HG03457 (cell line): Measurements from ENCODE around the gene HSH2D.
"Not testable (repeated sequence)": the region's sequence is repeated elsewhere in the genome, so short reads cannot be mapped to it uniquely, and the experiment has no call there.

Experiments
- ATAC-seq: cut with Tn5 transposase; IDR thresholded peaks from one replicate; pipeline ENCODE4 v1.9.1; 2021; ENCODE audit warnings: moderate number of reproducible peaks; ENCODE audit not compliant: unreplicated experiment

The HSH2D gene

DNA sequence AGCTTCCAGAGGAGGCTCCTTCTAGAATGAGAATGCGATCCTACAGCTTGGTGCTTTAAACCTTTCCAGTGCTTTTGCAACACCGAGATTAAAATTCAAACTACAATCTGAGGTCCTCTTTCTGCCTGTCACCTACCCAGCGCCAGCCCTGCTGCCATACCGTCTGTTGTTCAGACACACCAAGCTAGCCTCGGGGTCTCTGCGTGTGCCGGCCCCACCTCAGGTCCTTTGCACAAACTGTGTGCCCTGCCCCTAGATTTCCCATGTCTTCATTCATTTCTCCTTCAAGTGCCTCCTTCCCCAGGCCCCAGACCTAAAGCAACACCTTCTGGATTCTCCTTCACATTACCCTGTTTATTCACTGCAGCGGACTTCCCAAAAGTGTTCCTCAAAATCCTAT, 11.1 kb downstream of the HSH2D start:
- no peak for ATAC-seq

GRCh38 chr19:16155128-16155527, 11.6 kb downstream of the HSH2D start:
- no peak for ATAC-seq

DNA sequence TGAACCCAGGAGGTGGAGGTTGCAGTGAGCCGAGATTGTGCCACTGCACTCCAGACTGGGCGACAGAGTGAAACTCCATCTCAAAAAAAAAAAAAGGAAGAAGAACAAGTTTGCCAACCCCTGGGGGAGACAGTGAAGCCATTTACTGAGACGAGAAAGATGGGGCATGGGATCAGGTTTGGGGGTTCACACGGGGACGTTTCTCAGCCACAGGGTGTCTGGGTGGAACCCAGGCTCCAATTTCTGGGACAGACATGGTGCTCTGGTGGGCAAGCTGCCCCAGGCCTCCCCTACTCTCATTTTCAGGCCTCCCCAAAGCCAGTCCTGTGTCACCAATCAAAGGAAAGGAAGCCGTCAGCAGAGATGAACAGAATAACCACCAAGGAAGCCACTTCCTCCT, 13.4 kb downstream of the HSH2D start:
- ATAC-seq = no peak

GRCh38 chr19:16157601-16158000, 14.1 kb downstream of the HSH2D start:
- ATAC-seq = no peak

DNA sequence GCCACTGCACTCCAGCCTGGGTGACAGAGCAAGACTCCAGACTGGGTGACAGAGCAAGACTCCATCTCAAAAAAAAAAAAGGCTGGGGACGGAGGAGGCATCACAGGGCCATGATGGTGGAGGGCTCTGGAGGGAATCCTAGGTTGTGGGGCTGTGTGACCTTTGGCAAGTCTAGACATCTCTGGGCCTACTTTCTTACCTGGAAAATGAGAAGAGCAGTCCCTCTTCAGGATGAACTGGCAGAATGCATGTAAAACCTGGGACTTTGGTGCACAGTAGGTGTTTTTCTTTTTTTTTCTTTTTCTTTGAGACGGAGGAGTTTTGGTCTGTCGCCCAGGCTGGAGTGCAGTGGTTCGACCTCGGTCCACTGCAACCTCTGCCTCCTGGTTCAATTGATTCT, 16.2 kb downstream of the HSH2D start:
- no peak for ATAC-seq

- no peak for ATAC-seq
Observed at GRCh38 chr19:16160445-16160942, 17.0 kb downstream of the HSH2D start.

GRCh38 chr19:16160943-16161560, 17.6 kb downstream of the HSH2D start:
- no peak for ATAC-seq

- ATAC-seq = no peak
Observed at GRCh38 chr19:16161840-16162239, 18.4 kb downstream of the HSH2D start.

GRCh38 chr19:16164222-16164890, 20.9 kb downstream of the HSH2D start:
- ATAC-seq = no peak

DNA sequence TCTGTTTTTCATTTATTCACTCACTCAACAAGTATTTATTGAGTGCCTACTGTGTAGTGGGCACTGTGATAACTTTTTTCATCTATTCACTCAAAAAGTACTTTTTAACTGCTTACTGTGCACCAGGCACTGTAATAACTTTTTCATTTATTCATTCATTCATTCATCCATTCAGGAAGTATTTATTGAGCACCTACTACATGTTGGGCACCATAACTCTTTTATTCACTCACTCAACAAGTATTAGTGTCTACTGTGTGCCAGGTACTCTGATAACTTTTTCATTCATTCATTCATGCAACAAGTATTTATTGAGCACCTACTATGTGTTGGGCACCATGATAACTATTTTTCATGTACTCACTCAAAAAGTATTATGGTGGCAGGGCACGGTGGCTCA, 22.9 kb downstream of the HSH2D start:
- ATAC-seq = no peak

GRCh38 chr19:16167055-16167454, 23.6 kb downstream of the HSH2D start:
- no peak for ATAC-seq

DNA sequence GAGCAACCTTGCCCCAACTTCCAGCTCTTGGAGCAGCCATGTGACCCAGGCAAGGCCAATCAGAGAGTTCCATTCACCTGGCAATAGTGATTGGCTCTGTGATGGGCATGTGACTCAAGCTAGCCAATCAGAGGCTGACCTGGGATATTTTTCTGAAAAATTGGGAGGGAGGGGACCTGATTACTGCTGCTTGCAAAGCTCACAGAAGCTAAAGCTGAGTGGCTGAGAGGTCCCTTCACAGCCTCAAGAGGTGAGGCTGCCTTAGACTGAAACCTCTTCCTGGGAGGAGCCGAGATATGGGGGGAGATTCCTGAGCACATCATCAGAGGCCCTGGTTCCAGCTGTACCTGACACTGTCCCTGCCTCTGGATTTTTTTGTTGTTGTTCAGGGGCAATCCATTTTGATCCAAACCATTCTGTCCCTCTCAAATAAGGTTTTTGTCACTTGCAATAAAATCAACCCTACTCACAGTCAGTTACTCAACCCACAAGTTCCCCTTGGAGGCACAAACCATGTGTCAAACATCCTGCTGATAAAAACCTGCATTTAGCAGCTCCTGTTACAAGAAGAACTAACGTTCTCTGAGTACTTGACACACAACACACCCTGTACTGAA, 25.1 kb downstream of the HSH2D start:
- no peak for ATAC-seq

- ATAC-seq = no peak
Observed at GRCh38 chr19:16170134-16170533, 26.6 kb downstream of the HSH2D start.

DNA sequence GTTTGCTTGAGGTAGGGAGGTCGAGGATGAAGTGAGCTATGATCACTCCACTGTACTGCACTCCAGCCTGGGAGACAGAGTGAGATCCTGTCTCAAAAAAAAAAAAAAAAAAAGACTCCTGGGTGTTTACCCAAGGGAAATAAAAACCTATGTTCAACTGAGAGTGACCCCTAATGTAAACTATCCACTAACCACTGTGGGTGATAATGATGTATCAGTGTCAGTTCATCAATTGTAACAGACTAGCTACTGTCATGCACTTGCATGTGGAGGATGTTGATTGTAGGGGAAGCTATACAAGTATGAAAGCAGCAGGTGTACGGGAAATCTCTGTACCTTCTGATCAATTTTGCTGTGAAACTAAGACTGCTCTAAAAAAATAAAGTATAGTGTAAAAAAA, 32.5 kb downstream of the HSH2D start:
- ATAC-seq = no peak

DNA sequence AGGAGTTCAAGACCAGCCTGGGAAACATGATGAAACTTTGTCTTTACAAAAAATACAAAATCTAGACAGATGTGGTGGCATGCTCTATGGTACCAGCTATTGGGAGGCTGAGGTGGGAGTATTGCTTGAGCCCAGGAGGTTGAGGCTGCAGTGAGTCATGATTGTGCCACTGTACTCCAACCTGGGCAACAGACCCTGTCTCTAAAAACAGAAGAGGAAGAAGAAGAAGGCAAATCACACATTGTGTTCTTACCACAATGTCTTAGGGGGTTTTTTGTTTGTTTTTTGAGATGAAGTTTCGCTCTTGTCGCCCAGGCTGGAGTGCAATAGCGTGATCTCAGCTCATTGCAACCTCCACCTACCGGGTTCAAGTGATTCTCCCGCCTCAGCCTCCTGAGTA, 35.4 kb downstream of the HSH2D start:
- ATAC-seq = not testable (repeated sequence)

GRCh38 chr19:16180611-16181010, 37.1 kb downstream of the HSH2D start:
- no peak for ATAC-seq

GRCh38 chr19:16184665-16185122, 41.2 kb downstream of the HSH2D start:
- ATAC-seq = no peak

- ATAC-seq = peak; percentile 79
Observed at GRCh38 chr19:16185123-16185767, 41.8 kb downstream of the HSH2D start, which contains the start of gene FAM32A. Gene FAM32A (plus strand): TSS chr19:16185410. CDS start chr19:16185443, 33 bp downstream.

DNA sequence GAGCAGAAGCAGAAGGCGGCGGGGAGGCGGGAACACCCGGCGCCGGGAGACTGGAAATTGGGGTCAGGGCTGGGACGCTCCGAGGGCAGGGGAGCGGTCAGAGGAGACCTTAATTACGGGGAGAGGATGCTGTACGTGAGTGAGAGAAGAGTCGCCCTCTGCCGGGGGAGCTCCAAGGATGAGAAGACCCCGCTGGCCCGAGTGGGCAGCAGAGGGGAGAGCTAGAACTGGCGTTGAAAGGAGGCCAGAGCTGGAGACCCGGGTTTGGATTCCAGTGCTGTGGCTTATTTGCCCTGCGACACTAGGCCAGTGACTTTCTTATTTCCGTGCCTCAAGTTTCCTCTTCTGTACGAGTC, 42.3 kb downstream of the HSH2D start:
- ATAC-seq = no peak

- ATAC-seq = no peak
Observed at GRCh38 chr19:16188521-16188920, 45.0 kb downstream of the HSH2D start.

DNA sequence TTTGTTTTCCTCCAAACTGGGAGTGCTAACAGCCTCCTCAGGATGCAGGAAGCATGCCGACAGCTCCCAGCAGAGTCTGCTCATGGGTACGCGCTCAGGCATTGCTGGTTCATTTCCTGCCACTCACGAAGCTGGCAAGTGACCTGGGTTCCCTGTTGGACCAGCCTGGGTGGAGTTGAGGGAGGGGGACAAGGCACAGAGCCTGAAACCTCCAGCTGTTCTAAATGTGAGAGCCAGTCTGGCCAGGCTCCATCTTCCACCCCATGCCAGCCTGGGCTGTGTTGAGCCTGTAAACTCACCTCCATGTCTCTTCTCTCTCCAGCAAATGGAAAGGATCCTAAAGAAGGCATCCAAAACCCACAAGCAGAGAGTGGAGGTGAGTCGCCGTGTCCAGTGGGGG, 46.7 kb downstream of the HSH2D start:
- ATAC-seq = no peak

DNA sequence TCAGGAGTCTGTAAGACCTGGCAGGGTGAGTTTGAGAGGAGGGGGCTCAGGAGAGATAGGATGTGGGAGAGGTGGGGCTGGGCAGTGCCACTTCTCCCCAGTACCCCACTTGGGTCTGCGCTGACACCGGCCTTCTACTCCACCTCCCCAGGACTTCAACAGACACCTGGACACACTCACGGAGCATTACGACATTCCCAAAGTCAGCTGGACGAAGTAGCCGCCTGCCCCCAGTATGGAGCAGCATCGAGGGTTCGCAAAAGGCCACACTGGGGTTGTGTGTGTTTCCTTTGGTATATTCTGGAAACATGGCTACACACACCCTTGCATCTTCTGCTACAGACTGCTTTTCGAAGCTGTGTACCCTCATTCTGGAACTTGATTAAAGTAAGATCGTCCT, 47.3 kb downstream of the HSH2D start:
- ATAC-seq = no peak
